ENCODE measurements around the gene GMDS.

Gene GMDS

DNA sequence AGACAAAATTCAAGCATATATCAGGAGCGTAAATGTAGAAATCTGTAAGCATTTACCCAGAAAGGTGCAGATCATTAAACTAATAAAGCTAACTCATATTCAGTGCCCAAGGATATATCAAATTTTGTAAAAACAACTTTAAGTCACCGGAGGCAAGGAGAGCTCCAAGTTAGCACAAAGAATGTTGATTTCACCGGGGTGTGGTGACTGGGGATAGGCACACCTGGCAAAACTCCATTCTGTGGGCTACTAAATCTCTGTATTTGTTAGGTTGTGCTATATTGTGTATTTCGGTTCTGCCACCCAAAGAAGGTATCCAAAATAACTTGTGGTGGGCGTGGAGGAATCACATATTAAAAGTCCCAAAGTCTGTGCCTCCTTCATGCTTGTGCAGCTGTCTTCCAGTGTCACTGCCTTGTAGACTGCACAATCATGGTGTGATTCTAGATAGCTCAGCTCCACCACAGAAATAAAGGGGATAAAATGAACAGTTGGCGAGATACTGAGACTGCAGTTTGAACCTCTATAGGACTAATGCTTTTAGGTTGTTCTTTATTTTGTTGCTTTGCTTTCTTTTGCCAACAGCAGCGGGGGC, 111.6 kb downstream of the GMDS start:
- no peak for DNase-seq (ENCODE audit: low read depth)

DNA sequence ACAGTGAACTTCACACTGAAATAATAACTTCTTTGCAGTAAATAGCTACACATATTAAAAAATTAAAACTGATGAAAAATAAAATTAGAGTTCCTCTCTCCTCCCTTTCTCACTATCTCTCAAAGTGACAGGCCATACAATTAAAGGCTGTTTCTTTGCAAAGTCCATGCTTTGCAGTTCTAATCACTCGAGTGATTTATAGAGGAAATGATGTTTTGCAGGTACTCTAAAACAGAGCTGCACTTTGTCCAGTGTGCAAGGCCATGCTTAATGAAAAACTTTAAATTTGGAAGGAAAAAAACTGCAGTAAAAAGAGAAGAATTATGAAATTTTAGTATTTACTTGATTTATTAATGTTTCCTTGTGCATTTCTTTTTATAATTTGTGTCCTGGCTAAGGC, 112.5 kb downstream of the GMDS start:
- DNase-seq (ENCODE audit: low read depth), result no peak

DNA sequence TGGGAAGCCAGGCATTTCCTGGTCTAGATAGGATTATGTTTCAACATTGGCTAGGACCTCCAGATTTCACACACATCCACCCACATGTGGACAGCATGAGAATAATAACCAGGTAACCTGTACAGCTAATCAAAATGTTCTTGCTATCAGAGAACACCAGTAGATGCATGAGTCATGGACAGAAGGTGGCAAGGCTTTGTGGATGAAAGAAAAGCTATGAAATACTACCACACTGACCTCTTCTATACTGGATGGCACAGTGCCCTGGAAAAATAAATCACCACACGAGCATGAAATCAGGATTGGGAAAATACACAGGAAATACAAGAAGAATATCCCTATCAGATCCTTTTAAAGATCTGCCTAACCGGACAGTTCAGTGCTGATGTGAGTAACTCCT, 113.0 kb downstream of the GMDS start:
- no peak for DNase-seq (ENCODE audit: low read depth)

DNA sequence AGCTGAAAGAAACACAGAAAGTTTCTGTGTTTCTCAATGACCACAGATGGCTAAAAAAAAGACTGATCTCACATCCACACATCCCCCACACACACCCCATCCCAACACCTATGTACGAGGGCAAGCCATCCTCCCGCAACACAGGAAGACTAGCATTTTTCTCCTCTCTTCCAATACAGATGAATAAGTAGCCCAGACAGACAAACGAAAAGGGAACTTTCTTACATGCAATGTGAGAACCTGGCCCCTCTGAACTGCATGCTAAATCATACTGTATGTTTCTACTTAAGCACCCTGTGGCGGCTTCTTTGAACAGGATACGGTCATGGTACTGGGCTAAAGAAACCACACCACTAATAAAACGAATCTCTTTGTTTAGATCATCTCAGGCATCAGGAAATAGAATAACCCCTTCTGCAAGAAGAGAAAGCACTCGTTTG, 116.2 kb downstream of the GMDS start:
- DNase-seq (ENCODE audit: low read depth), result no peak

DNA sequence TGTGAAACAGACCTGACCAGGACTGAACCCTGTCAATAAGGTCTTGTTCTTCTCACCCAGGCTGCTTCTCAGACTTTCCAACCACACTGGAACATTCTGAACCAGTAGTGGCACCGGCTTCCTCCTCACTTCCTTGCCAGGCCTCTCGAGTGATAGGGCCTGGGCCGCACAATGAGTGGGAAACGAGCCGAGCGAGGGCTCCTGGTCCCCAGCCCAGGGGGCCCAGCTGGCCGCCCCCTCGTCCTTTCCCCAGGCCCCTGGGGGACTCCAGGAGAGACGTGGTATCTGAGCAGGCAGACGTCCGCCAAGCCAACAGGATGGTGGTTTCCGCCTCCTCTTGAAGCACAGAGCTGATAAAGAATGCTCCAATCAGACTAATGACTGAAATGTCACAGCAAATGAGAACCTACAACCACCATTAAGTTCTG, 117.9 kb downstream of the GMDS start:
- DNase-seq (ENCODE audit: low read depth), result peak; percentile 45

DNA sequence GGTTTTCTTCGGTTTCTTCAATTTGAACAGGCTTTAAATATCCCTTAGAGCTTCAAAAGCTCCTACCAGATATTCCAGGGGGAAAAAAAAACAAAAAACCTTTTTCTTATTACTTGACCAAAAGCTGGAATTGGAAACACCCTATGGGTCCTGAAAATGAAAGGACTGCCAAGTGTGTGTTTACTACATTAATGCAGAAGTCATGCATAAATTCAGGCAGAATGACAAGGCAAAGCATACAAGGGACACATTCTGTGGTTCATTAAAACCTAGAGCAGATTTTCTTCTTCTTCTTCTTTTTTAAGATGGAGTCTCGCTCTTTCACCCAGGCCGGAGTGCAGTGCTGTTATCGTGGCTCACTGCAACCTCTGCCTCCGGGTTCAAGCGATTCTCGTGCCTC, 119.1 kb downstream of the GMDS start:
- DNase-seq (ENCODE audit: low read depth), result no peak

DNA sequence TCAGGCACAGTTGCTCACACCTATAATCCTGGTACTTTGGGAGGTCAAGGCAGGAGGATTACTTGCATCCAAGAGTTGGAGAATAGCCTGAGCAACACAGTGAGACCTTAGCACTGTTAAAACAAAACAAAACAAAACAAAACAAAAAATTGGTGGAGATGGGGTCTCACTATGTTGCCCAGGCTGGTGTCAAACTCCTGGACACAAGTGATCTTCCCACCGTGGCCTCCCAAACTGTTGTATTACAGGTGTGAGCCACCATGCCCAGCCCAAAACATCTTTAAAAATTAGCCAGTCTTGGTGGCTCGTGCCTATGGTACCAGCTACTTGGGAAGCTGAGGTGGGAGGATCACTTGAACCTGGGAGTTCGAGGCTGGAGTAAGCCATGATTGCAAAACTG, 120.2 kb downstream of the GMDS start:
- no peak for DNase-seq (ENCODE audit: low read depth)

DNA sequence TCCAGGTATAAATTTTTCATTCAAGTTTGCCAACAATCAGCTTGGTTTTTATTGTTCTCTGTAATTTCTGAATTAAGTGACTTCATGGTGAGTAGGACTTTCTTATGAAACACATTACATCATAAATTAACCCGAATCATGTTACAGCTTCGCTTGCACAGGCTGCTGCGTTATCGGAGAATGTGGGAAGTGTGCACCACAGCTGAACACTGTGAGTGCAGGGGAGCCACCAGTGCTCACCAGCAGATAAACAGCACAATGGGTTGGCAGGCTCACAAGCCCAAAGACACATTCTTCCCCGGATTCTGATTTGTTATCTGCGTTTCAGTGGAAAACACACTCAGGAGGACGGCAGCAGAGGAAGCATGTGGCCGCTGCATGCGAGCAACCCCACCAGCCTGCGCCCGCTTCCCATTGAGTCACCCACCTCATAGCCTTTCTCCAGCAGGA, 121.1 kb downstream of the GMDS start:
- no peak for DNase-seq (ENCODE audit: low read depth)

DNA sequence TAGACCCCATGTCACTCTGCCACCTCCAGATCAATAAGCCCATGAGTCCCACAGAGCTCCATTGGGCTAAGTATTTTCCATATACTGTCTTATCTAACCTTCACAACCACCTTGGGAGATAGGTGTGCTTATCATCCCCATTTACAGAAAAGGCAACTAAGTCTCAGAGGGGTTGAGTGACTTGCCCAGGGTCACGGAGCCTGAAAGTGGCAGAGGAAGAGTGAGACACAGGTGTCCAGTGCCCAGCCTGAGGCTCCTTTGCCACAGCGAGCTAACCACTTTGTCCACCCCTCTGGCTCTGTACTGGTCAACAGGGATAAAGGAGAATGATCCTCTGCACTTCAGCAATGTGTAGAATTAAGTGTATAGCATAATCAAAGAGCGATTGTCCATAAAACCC, 124.5 kb downstream of the GMDS start:
- no peak for DNase-seq (ENCODE audit: low read depth)

DNA sequence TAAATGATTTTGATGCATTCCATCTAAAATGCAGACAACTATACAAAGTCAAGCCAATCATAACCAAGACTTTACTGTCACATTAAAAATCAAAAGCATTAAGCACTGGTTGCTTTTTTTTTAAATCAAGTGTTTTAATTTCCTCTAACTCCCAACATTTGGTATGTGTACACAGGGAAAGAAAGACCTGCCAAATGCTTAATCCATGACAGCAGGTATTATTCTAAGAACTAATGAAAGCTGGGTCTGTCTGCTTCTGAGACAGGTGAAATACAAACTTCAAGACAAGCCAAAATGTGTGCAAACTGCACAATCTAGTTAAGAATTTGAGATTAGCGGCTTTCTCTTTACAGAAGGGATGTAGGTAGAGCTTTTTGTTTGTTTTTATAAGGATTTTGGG, 126.1 kb downstream of the GMDS start:
- no peak for DNase-seq (ENCODE audit: low read depth)

DNA sequence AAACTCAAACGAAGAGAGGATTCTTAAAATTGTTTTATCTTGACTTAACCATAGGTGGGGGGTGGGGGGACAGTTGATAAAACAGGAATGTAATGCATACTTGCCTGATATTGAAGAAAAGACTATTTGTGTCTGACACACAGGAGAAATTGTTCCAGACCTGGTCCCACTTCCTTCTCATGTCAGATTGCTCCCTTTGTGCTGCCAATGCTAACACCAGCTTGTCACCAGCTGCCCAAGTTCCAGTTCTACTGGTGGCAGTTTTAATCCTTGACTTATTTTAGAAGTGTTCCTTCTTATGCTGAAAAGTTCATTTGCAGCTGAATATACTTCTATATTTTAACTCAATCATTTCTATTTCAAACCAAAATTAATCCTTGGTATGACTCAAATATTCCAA, 127.3 kb downstream of the GMDS start:
- DNase-seq (ENCODE audit: low read depth), result no peak

DNA sequence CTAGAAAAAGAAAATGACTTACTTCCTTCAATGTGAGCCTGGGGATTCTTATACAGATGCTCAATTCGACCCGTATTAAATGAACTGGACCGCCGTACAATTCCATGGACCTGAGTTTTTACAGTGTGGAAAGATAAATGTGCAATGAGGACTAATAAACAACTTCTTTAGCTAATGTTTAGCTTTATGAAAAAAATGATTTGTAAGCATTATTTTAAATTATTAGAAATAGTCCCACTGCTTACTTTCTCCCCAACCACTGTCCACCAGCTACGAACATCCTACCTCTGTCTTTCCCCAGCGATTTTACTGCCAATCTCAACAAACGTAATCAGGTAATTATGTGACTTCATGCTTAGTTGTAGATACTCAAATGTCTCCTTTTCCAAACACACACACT, 128.0 kb downstream of the GMDS start:
- DNase-seq (ENCODE audit: low read depth), result no peak

DNA sequence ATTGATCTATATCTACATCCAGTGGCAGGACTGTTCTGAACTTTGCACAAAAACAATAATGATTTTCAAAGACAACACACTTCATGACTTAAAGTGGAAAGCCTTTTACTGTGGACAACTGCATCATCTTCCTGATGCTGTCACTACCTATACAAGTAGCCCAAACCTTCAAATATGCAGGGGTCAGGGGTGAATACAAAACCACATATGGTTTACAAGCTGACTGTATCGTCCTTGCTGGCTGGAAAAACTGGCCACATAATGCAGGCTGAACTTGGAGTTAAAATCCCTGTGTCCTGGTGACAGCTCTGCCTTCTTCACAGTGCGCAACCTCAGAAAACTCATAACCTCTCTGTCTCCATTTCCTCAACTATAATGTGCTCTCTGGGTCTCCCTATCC, 128.9 kb downstream of the GMDS start:
- DNase-seq (ENCODE audit: low read depth), result no peak

DNA sequence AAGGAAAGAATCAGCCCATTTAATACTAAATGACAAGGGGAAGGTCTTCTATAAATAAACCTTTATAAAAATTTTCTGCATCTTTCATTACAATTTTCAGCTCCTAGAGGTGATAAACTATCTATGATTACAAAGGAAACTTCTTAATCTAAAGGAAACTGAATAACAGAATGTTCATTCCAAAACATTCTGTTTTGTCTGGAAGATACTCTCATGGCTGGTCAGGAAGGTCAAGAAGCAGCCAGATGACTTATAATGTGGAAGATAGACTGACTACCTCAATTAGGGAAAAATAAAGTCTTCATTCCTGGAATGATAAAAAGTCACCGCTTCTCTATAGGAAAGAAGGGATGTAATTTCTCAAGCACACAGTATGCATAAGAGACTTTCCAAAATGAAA, 131.3 kb downstream of the GMDS start:
- no peak for DNase-seq (ENCODE audit: low read depth)

DNA sequence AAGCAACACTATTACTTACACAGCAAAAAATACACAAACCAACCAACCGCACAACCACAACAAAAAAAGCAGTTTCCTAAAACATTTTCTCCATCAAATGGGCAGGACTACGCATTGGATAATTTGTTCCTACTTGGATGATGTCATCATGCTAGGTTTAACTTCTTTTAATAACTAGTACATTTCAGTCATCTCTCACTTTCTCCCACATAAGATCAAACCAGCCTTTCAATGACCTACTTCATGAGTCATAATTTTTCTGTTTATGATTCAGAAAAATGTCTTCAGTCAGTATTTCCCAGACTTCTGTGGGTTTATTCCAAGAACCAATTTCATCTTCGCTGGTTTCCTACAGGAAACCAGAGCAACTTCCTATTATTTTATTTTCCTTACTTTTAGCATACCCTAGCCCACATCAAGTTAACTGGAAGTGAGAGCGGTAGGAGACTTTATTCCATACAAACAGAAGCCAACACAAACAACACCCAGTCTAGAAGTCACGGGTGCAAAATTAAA, 134.2 kb downstream of the GMDS start:
- DNase-seq (ENCODE audit: low read depth), result no peak

DNA sequence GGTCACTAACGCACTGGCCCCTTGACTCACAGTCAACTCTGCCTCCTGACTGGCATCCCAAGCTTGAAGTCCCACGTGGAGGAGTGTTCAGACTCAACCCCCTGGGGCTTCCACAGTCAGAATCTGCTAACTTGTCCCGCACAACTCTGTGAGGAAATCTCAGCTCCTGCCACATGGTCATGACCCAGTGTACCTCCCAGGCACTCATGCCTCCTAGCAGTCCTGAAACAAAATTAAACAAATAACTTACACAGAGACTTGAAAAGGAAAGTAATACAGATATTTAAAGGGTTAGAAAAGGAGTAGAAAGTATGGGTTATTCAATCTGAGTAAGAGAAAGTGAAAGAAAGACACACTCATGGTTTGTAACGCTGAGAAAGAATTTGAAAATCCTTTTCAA, 134.9 kb downstream of the GMDS start:
- DNase-seq (ENCODE audit: low read depth), result peak; percentile 4

DNA sequence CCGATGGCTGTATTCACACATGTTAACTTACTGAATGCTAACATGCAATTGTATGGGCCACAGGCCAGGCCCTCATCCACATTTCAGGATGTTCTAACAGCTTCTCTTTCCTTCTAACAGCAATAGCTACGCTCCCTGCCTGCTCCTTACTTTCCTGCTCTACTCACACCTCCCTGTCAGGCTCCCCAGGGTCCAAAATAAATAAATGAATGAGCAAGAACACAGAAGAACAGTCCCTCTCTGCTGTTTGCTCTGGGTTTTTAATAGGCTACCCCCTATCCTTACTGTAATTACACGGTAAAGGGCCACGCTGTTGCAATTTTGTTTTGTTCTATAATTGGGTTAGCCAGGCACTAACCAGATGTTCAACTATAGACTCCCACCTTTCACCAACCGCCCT, 135.6 kb downstream of the GMDS start:
- no peak for DNase-seq (ENCODE audit: low read depth)

DNA sequence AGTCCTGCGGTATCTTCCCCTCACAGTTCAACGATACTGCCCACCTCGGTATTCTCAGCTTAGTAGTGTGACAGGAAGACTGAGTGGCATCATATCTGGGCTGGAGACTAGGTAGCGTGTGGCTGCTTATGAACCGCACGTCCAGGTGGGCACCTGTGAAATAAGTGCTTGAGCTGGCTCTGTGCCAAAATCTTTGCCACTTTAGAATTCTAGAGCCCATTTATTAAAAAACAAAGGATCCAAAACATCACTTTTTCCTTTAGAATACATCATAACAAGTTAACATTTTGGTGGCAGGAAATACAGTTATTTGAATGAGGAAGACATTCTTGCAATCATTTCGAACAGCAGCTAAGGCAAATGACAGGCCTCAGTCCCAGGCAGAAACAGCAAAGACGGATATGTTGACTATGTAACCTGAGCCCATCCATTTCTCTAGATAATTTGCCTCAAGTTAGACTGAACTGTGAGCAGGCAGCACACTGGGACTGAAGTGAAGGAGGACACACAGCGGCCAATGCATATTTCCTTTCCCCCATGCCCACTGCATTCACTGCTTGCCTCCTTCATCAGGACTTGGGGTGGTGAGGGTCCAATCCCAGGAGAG, 136.6 kb downstream of the GMDS start:
- DNase-seq (ENCODE audit: low read depth), result no peak

DNA sequence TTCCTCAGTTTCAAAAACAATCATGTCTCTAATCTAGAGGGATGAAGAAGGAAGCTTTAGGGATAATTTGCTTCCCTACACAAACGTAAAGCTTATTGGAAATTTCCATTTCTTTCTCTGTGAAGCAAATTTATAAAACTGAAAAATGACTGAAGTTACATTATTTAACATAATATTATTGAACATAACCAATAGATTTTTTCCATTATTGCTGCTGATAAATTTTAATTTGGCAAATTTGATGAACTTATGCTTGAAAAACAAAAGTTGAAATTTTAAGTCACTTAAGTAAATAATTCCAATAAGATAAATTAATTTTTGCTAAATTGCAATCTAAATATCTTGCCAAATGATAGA, 140.9 kb downstream of the GMDS start:
- DNase-seq (ENCODE audit: low read depth), result no peak

DNA sequence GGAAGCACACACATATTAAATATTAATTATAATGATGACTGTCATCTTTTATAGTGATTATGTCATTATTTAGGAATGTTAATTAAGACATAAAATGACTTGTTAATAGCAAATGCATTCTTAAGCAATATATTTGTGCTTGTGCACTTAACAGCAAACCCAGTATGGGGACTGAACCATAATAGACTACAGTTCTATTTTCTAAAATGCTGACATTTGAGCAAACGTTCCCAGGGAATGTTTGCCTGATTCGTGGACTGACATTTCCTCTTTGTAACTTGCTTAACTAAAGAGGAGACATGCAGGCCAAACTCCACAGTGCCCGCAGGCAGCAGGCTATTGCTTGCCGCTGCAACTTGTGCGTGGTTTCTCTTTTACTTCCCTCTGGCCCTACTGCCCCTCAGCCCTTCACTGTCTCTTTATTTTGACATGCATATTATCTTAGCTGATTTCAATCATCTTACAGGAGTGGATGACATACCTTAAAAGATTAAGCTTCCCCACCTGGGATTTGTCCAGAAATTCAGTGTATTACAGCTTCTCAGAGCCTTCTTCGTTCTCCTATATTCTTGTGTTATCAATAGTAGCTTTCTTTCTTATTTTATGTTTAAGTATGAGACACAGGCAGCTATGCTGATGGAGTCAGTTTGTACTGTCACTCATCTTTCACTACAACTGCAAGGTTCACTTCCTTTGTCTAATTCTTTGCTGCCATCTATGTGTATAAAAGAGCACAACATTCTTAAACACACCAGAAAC, 141.5 kb downstream of the GMDS start:
- DNase-seq (ENCODE audit: low read depth), result no peak

DNA sequence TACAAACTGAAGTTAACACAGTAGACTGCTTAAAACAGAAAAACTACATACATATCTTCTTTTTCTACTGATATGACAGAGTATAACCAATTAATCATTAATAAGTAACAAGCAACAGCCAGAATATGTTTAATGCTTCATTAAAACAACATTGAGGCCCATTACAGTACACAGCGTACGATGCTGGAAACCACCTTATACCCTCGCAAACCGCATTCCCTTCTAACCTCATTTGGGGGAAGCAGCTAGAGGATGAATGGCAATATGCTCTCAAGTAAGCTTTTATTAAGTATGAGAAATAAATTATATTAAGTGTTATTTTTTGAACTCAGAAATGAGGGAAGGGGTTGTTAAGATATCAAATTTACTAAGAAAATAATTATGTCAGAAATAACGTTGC, 142.4 kb downstream of the GMDS start:
- DNase-seq (ENCODE audit: low read depth), result no peak

DNA sequence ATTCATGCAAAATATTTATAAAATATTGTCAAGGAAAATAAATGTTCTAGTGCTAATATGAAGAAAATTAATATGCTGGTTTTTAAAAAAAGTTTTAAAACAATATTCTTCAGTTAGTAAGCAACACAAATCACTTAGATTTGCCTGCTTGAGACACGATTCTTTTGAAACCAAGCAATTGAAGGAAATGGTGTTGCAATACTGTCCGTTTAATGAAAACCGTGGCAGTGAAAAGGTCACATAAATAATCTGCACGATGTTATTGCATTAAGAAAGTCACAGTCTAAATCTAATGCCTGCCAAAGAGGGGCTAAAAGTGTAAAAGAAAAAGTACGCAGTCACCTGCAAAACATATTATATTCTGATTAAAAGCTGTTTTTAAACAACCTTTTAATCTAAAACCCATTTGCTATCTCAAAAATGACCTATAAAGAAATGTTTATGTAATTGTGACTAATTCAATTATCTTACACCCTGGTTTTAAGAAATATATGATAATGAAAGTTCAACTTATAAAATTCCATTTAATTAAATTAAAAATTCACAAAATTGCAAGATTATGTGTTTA, 143.0 kb downstream of the GMDS start:
- no peak for DNase-seq (ENCODE audit: low read depth)

DNA sequence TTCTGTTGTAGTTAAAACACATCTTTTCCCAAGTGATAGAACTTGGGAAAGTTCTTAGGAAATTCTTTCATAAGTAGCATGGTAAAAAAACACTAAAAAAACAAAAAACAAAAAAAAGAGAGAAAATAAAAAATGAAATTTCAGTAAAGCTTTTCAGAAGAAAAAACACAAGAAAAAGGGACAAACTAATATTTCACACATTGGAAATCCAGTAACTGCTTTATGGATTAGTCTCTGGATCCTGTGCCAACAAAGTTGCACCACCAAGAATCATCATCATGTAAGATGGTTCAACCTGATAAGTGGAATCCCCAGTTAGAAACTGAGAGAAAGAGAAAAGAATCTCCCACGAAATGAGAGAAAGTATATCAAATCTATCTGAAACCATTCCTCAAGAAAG, 144.2 kb downstream of the GMDS start:
- no peak for DNase-seq (ENCODE audit: low read depth)
